Keratinocyte (primary cell): Measurements from ENCODE around the gene ERN2. TPM values are rescaled to one million over a fixed set of nuclear protein-coding genes. Genes with fewer than 3 reads are reported as not detected.

Experiments used
- DNase-seq: peaks from one replicate; pipeline ENCODE4 v3.0.0-alpha.2; 2011; ENCODE audit warnings: low read depth, missing footprints, low spot score
- FAIRE-seq: peaks from 2 replicates; lab custom pipeline; 2011; peaks lifted over from hg19 to GRCh38; lab: Jason Lieb, UNC
- H2AFZ ChIP-seq: 2 replicates; pipeline ENCODE4 v1.6.0; 2012; ENCODE audit warnings: low read length, control low read depth, inconsistent platforms; ENCODE audit not compliant: control insufficient read depth
- H3K27ac ChIP-seq: 2 replicates; pipeline ENCODE4 v1.5.1; 2011; ENCODE audit warnings: low read length; ENCODE audit not compliant: control insufficient read depth, insufficient read depth
- H3K27me3 ChIP-seq: 3 replicates; pipeline ENCODE4 v1.6.0; 2011; ENCODE audit warnings: low read length; ENCODE audit not compliant: control insufficient read depth, insufficient read depth; ENCODE audit errors: extremely low read depth
- H3K36me3 ChIP-seq, 2 experiments: 2 replicates in 1 of 2; 3 replicates in 1 of 2; pipeline ENCODE4 v1.5.1; 2011; ENCODE audit warnings: low read length in 2 of 2, mild to moderate bottlenecking in 1 of 2; ENCODE audit not compliant: control insufficient read depth in 2 of 2, insufficient read depth in 2 of 2; ENCODE audit errors: extremely low read depth in 1 of 2
- H3K4me1 ChIP-seq: 3 replicates; pipeline ENCODE4 v1.5.1; 2011; ENCODE audit warnings: low read length; ENCODE audit not compliant: control insufficient read depth, insufficient read depth; ENCODE audit errors: extremely low read depth
- H3K4me2 ChIP-seq: 3 replicates; pipeline ENCODE4 v1.6.0; 2011; ENCODE audit warnings: low read depth, low read length; ENCODE audit not compliant: control insufficient read depth, insufficient read depth; ENCODE audit errors: extremely low read depth
- H3K4me3 ChIP-seq, 3 experiments: fragments of 200-600 bp in 1 of 3; sonication (generic) in 1 of 3; 2 replicates in 2 of 3; 3 replicates in 1 of 3; pipeline ENCODE4 v1.5.1; 2011 to 2016; ENCODE audit warnings: low read length in 3 of 3, mild to moderate bottlenecking in 3 of 3, control low read depth in 2 of 3, inconsistent platforms in 1 of 3, low read depth in 1 of 3, mixed read lengths in 1 of 3, mixed run types in 1 of 3, moderate library complexity in 1 of 3; ENCODE audit not compliant: control insufficient read depth in 2 of 3, insufficient read depth in 2 of 3; ENCODE audit errors: extremely low read depth in 1 of 3
- H3K79me2 ChIP-seq: 2 replicates; pipeline ENCODE4 v1.6.0; 2012; ENCODE audit warnings: low read length; ENCODE audit not compliant: control insufficient read depth, insufficient read depth
- H3K9ac ChIP-seq: 3 replicates; pipeline ENCODE4 v1.6.0; 2011; ENCODE audit warnings: low read length; ENCODE audit not compliant: control insufficient read depth, insufficient read depth; ENCODE audit errors: extremely low read depth
- H3K9me1 ChIP-seq: 3 replicates; pipeline ENCODE4 v1.6.0; 2011; ENCODE audit warnings: low read length; ENCODE audit not compliant: control insufficient read depth, insufficient read depth; ENCODE audit errors: extremely low read depth
- H3K9me3 ChIP-seq: 2 replicates; pipeline ENCODE4 v1.5.1; 2012; ENCODE audit warnings: low read depth, low read length; ENCODE audit not compliant: control insufficient read depth
- H4K20me1 ChIP-seq: 3 replicates; pipeline ENCODE4 v1.6.0; 2011; ENCODE audit warnings: low read length; ENCODE audit not compliant: control insufficient read depth, insufficient read depth; ENCODE audit errors: extremely low read depth
- EZH2 ChIP-seq: IDR thresholded peaks from one replicate; pipeline ENCODE4 v1.6.1; 2012; ENCODE audit warnings: inconsistent platforms, mild to moderate bottlenecking, low read length, moderate library complexity
- dilution Hi-C: fragments of 300-500 bp; cut with MboI; formaldehyde crosslinking; loops from one replicate; pipeline ENCODE4 v1.7.0; 2020; ENCODE audit warnings: low sequenced_read_pairs; ENCODE audit not compliant: extremely low pct_ligation_motif_present
- polyA plus RNA-seq, 5 experiments: library from polyadenylated mRNA; depleted of rRNA in 3 of 5; stranded (reverse) in 3 of 5; stranded (forward) in 1 of 5; unstranded in 1 of 5; fragments of >200 nt; gene quantifications; 1 replicate in 1 of 5; 2 replicates in 3 of 5; 3 replicates in 1 of 5; pipeline versions ENCODE4 v1.2.1 to v1.2.3, GENCODE V29; 2011 to 2012; ENCODE audit warnings: missing spikeins in 2 of 5, low read depth in 1 of 5, low replicate concordance in 1 of 5
- TF ChIP-seq, protein P1 (sequence below), 3 experiments: IDR thresholded peaks in 1 of 3; conservative IDR thresholded peaks in 1 of 3; optimal IDR thresholded peaks in 1 of 3; 2 replicates in 2 of 3; 3 replicates in 1 of 3; pipeline versions ENCODE3 to v1.5.1; 2011; ENCODE audit warnings: low read length in 3 of 3, mild to moderate bottlenecking in 3 of 3, moderate library complexity in 2 of 3, control low read depth in 1 of 3, inconsistent platforms in 1 of 3; ENCODE audit not compliant: insufficient read depth in 2 of 3; ENCODE audit errors: extremely low read depth in 1 of 3

ERN2 gene
- polyA plus RNA-seq, 1 donor (not counting 4 experiments of a cell fraction or from before 2014, with no cell fraction given): not detected

DNA sequence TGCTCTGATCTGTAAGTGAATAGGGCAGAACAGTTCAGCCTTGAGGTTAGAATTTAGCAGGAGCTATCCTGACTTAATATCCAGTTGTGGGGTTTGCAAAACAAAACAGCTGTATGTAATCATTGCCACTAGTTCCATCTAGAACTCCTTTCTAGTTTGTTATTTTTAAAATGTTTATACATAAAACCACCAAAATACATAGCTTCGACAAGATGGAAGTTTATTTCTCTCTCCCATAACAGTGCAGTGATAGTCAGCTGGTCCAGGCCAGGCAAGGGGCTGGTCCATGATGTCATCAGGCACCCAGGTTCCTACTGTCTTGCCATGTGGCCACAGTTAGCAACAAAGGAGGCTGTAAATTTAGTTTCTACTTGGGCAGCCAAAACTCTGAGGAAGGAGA, 44.8 kb downstream of the ERN2 start:
- DNase-seq (no peak), FAIRE-seq (no peak)
- Histone ChIP-seq H3K9ac (no peak overlapping the region), H3K79me2 (no peaks in the 10 kb centered on the region), H3K9me3 (no peaks in the 10 kb centered on the region), H3K4me2 (no peak overlapping the region), H4K20me1 (no peaks in the 10 kb centered on the region), H3K4me3 (no peak overlapping the region), H2AFZ (no peak overlapping the region), H3K27ac (no peak overlapping the region), H3K4me1 (peaks cover 16% of the 10 kb centered on the region), H3K9me1 (peaks cover 6% of the 10 kb centered on the region), H3K36me3 (peaks cover 26 to 39% of the 10 kb centered on the region in 2 experiments), H3K27me3 (no peaks in the 10 kb centered on the region)
- dilution Hi-C loops: no loop called here
- TF ChIP-seq EZH2: no peak
- TF ChIP-seq, protein P1, sequence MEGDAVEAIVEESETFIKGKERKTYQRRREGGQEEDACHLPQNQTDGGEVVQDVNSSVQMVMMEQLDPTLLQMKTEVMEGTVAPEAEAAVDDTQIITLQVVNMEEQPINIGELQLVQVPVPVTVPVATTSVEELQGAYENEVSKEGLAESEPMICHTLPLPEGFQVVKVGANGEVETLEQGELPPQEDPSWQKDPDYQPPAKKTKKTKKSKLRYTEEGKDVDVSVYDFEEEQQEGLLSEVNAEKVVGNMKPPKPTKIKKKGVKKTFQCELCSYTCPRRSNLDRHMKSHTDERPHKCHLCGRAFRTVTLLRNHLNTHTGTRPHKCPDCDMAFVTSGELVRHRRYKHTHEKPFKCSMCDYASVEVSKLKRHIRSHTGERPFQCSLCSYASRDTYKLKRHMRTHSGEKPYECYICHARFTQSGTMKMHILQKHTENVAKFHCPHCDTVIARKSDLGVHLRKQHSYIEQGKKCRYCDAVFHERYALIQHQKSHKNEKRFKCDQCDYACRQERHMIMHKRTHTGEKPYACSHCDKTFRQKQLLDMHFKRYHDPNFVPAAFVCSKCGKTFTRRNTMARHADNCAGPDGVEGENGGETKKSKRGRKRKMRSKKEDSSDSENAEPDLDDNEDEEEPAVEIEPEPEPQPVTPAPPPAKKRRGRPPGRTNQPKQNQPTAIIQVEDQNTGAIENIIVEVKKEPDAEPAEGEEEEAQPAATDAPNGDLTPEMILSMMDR (optimal IDR thresholded peaks at IDR 0.05 in 1 of 3, IDR thresholded peaks at IDR 0.05 in 1 of 3, conservative IDR thresholded peaks at IDR 0.05 in 1 of 3; ENCODE audit: extremely low read depth in 1 of 3, insufficient read depth in 2 of 3, low read length in 3 of 3): no peak

DNA sequence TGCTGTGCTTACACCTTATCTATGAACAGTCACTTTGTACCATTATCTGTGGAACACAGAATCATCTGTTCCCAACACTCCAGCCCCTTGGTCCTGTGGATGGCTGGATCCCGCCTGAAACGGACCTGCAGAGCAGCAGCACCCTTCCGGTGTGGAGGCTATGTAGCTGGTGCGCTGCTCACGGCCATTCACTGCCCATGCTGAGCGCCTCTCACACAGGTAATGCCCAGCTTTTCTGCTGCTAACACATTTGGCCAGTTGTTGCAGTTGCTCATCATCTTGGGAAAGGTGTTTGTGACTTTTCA, 45.7 kb downstream of the ERN2 start:
- no peak overlapping the region for H2AFZ ChIP-seq
- FAIRE-seq (no peak), DNase-seq (no peak)
- no peaks in the 10 kb centered on the region for H3K27me3 ChIP-seq
- H3K9me3 ChIP-seq: no peaks in the 10 kb centered on the region
- no peaks in the 10 kb centered on the region for H4K20me1 ChIP-seq
- no peaks in the 10 kb centered on the region for H3K79me2 ChIP-seq
- no peak overlapping the region for H3K4me2 ChIP-seq
- H3K4me3 ChIP-seq: no peak overlapping the region
- no peak overlapping the region for H3K27ac ChIP-seq
- peaks cover 25 to 37% of the 10 kb centered on the region in 2 experiments for H3K36me3 ChIP-seq
- H3K4me1 ChIP-seq: peaks cover 16% of the 10 kb centered on the region
- H3K9ac ChIP-seq: no peak overlapping the region
- dilution Hi-C loops: no loop called here
- H3K9me1 ChIP-seq: peaks cover 6% of the 10 kb centered on the region
- TF ChIP-seq, protein P1 (optimal IDR thresholded peaks at IDR 0.05 in 1 of 3, IDR thresholded peaks at IDR 0.05 in 1 of 3, conservative IDR thresholded peaks at IDR 0.05 in 1 of 3; ENCODE audit: extremely low read depth in 1 of 3, insufficient read depth in 2 of 3, low read length in 3 of 3): no peak
- no peak for TF ChIP-seq EZH2
